COLO668 (cell line): ENCODE measurements around the gene PRR15L.

Source experiments
- DNase-seq: peaks from one replicate; lab custom pipeline; 2025; ENCODE audit not compliant: unreplicated experiment; lab: John Stamatoyannopoulos, UW

Gene PRR15L

DNA sequence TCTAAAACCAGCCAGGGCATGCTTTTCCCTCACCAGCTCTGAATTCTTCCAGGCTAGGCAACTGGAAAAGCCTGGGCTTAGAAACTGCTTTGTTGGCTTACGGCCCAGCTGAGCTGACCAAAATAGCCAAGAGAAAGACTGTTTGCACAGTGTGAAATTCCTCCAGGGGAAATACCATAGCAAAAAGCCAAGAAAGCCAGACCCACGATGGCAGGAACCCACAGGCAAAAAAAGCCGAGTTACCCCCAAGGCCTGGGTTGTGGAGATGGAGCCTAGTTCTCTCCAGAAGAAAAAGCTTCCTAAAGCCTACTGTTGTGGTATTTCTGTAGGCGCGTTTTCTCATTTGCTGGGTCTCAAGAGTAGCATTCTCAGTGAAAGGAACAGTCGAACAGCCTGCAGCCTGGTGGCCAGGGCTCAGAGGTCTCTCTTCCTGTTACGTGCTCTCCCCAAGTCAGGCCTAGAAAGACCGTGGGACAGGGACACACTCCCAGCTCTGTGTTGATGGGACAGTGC is 52.4 kb downstream of the PRR15L start:
- DNase-seq: no peak

DNA sequence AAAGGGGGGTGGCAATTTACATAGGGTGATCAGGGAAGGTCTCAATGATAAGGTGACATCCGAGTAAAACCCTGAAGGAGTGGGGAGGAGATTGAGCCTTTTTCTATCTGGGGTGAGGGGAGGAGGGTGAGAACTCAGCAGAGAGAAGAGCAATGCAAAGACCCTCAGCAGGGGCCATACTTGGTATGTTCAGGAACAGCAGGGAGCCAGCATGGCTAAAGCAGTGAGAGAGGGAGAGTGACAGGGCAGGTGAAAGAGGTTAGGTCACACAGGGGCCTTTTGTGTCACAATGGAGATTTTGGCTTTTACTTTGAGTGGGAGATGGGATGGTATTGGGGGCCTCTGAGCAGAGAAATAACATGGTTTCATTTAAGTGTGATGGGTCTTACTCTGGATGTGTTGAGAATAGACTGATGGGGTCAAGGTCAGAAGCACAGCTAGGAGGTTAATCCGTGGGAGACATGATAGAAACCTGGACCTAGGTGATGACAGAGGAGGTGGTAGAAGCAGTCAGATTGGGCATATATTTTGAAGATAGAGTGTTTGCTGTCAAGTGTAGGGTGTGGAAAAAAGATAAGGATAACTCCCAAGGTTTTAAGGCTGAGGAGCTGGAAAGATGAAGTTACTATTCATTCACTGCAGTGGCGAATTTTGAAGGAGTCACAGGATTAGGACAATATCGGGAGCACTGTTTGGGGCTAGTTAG is 55.5 kb downstream of the PRR15L start:
- DNase-seq: no peak
